MG63 (cell line): ENCODE data around the gene ZNF101. TPM values are rescaled to one million over a fixed set of nuclear protein-coding genes. Genes with fewer than 3 reads are reported as not detected.

ENCODE experiments used
- DNase-seq: peaks from one replicate; pipeline ENCODE4 v3.0.0-alpha.2; 2020
- H3K27me3 ChIP-seq: fragments of 250-450 bp; sonication (Bioruptor Pico); 2 replicates; pipeline ENCODE4 v1.5.1; 2020; ENCODE audit warnings: mild to moderate bottlenecking, moderate library complexity
- H3K36me3 ChIP-seq: fragments of 250-450 bp; sonication (Bioruptor Pico); 2 replicates; pipeline ENCODE4 v1.5.1; 2020; ENCODE audit warnings: mild to moderate bottlenecking, moderate library complexity
- H3K4me3 ChIP-seq: fragments of 250-450 bp; sonication (Bioruptor Pico); 2 replicates; pipeline ENCODE4 v1.5.1; 2020; ENCODE audit warnings: mild to moderate bottlenecking, moderate library complexity
- H3K9me3 ChIP-seq: fragments of 250-450 bp; sonication (Bioruptor Pico); 2 replicates; pipeline ENCODE4 v1.5.1; 2020; ENCODE audit warnings: mild to moderate bottlenecking, moderate library complexity
- total RNA-seq: library from RNA; depleted of rRNA; stranded (reverse); fragments of >200 nt; shearing (Covaris generic); gene quantifications from 2 replicates; pipeline ENCODE4 v1.2.3, GENCODE V29; 2014; ENCODE audit warnings: low replicate concordance; rRNA removed

The ZNF101 gene
- 7.1 and 18.0 TPM in 2 replicates for total RNA-seq

- Histone ChIP-seq H3K27me3 (no peaks in the 10 kb centered on the region), H3K36me3 (peaks cover 20% of the 10 kb centered on the region), H3K4me3 (peak within 1 kb of the TSS; percentile 91), H3K9me3 (peaks cover 21% of the 10 kb centered on the region)
- peak; percentile 97 for DNase-seq
These were observed at the start of gene ZNF101 for GRCh38 chr19:19668230-19669012. ZNF101 (plus strand) TSS chr19:19668839; CDS start chr19:19668964, 125 bp downstream.

- Histone ChIP-seq H3K9me3 (no peaks in the 10 kb centered on the region), H3K36me3 (no peaks in the 10 kb centered on the region), H3K27me3 (no peaks in the 10 kb centered on the region), H3K4me3 (peak overlapping the region; percentile 57; the same call in 1 of the 2 replicates)
- no peak for DNase-seq
These were observed 49.3 kb upstream of the ZNF101 start for GRCh38 chr19:19619181-19619848.

- Histone ChIP-seq H3K4me3 (no peak overlapping the region), H3K27me3 (no peaks in the 10 kb centered on the region), H3K36me3 (no peaks in the 10 kb centered on the region), H3K9me3 (no peaks in the 10 kb centered on the region)
- DNase-seq, result no peak
These were observed 48.8 kb upstream of the ZNF101 start for GRCh38 chr19:19619849-19620210.

GRCh38 chr19:19623383-19623782 is 45.3 kb upstream of the ZNF101 start:
- DNase-seq, result no peak
- no peak overlapping the region for H3K4me3 ChIP-seq
- H3K36me3 ChIP-seq, result no peaks in the 10 kb centered on the region
- H3K27me3 ChIP-seq, result no peaks in the 10 kb centered on the region
- H3K9me3 ChIP-seq, result no peaks in the 10 kb centered on the region

GRCh38 chr19:19624032-19624570 is 44.5 kb upstream of the ZNF101 start:
- DNase-seq, result no peak
- Histone ChIP-seq H3K27me3 (no peaks in the 10 kb centered on the region), H3K36me3 (no peaks in the 10 kb centered on the region), H3K9me3 (no peaks in the 10 kb centered on the region), H3K4me3 (no peak overlapping the region)

GRCh38 chr19:19626516-19627472 is 41.8 kb upstream of the ZNF101 start:
- H3K4me3 ChIP-seq, result no peak overlapping the region
- H3K36me3 ChIP-seq, result no peaks in the 10 kb centered on the region; the same call in 1 of the 2 replicates
- no peak for DNase-seq
- H3K9me3 ChIP-seq, result no peaks in the 10 kb centered on the region
- H3K27me3 ChIP-seq, result no peaks in the 10 kb centered on the region

GRCh38 chr19:19627621-19628500 is 40.8 kb upstream of the ZNF101 start, which contains the start of gene LPAR2:
LPAR2 (minus strand) TSS chr19:19628220; CDS start chr19:19627275, 945 bp downstream.
- no peaks in the 10 kb centered on the region for H3K27me3 ChIP-seq
- H3K4me3 ChIP-seq, result no peak within 1 kb of the TSS
- H3K9me3 ChIP-seq, result no peaks in the 10 kb centered on the region
- H3K36me3 ChIP-seq, result no peaks in the 10 kb centered on the region; the same call in 1 of the 2 replicates
- no peak for DNase-seq

- Histone ChIP-seq H3K4me3 (no peak overlapping the region), H3K9me3 (no peaks in the 10 kb centered on the region), H3K27me3 (no peaks in the 10 kb centered on the region), H3K36me3 (peaks cover 6% of the 10 kb centered on the region)
- no peak for DNase-seq
These were observed 40.0 kb upstream of the ZNF101 start for GRCh38 chr19:19628501-19629134.

GRCh38 chr19:19630062-19630414 is 38.6 kb upstream of the ZNF101 start:
- no peaks in the 10 kb centered on the region for H3K27me3 ChIP-seq
- H3K36me3 ChIP-seq, result peaks cover 16% of the 10 kb centered on the region
- DNase-seq, result no peak
- H3K9me3 ChIP-seq, result no peaks in the 10 kb centered on the region
- H3K4me3 ChIP-seq, result no peak overlapping the region

GRCh38 chr19:19630426-19630825 is 38.2 kb upstream of the ZNF101 start:
- Histone ChIP-seq H3K9me3 (no peaks in the 10 kb centered on the region), H3K27me3 (no peaks in the 10 kb centered on the region), H3K36me3 (peaks cover 16% of the 10 kb centered on the region), H3K4me3 (no peak overlapping the region)
- DNase-seq, result no peak

GRCh38 chr19:19631346-19631745 is 37.3 kb upstream of the ZNF101 start:
- no peak for DNase-seq

GRCh38 chr19:19632661-19633060 is 36.0 kb upstream of the ZNF101 start:
- H3K27me3 ChIP-seq, result no peaks in the 10 kb centered on the region
- no peak overlapping the region for H3K4me3 ChIP-seq
- DNase-seq, result no peak
- H3K36me3 ChIP-seq, result peaks cover 19% of the 10 kb centered on the region
- no peaks in the 10 kb centered on the region for H3K9me3 ChIP-seq

More at GRCh38 chr19:19631346-19631745, 37.3 kb upstream of the ZNF101 start:
- H3K36me3 ChIP-seq, result peaks cover 17% of the 10 kb centered on the region
- no peak overlapping the region for H3K4me3 ChIP-seq
- no peaks in the 10 kb centered on the region for H3K27me3 ChIP-seq
- no peaks in the 10 kb centered on the region for H3K9me3 ChIP-seq

GRCh38 chr19:19633711-19634515 is 34.7 kb upstream of the ZNF101 start:
- H3K4me3 ChIP-seq, result no peak overlapping the region
- DNase-seq, result no peak
- no peaks in the 10 kb centered on the region for H3K27me3 ChIP-seq
- H3K9me3 ChIP-seq, result no peaks in the 10 kb centered on the region
- peaks cover 19% of the 10 kb centered on the region for H3K36me3 ChIP-seq

- Histone ChIP-seq H3K4me3 (no peak overlapping the region), H3K9me3 (no peaks in the 10 kb centered on the region), H3K27me3 (no peaks in the 10 kb centered on the region), H3K36me3 (peaks cover 22% of the 10 kb centered on the region)
- DNase-seq, result no peak
These were observed 33.9 kb upstream of the ZNF101 start for GRCh38 chr19:19634516-19635312.
